ENCODE data around the gene XNDC1N. TPM values are rescaled to one million over a fixed set of nuclear protein-coding genes. Genes with fewer than 3 reads are reported as not detected.
"Not testable (repeated sequence)": the region's sequence is repeated elsewhere in the genome, so short reads cannot be mapped to it uniquely, and the experiment has no call there.

The XNDC1N gene
- total and polyA plus RNA-seq, 2 donors from 2014 or later: 4.6 to 14.3 TPM

- H3K27me3 ChIP-seq (ENCODE audit: control insufficient read depth, insufficient read depth, low read length): no peaks in the 10 kb centered on the region
- peaks cover 0 to 2% (median 0%) of the 10 kb centered on the region in 3 donors for H3K36me3 ChIP-seq (ENCODE audit: control insufficient read depth in 2 of 3, insufficient read depth in 3 of 3, low read length in 3 of 3)
- no peak for TF ChIP-seq CTCF (IDR thresholded peaks at IDR 0.05; ENCODE audit: borderline replicate concordance, extremely low read depth, insufficient read depth)
- intact Hi-C loops (cut with DNase I): no loop called here
- no peak for FAIRE-seq
- no peak for DNase-seq
- H3K27ac ChIP-seq (ENCODE audit: low read depth in 2 of 2, low read length in 2 of 2): no peak overlapping the region
- H3K9ac ChIP-seq (ENCODE audit: low read length in 3 of 3): no peak overlapping the region
- H3K9me3 ChIP-seq (ENCODE audit: control insufficient read depth in 2 of 3, insufficient read depth in 1 of 3, low read length in 3 of 3): no peaks in the 10 kb centered on the region
- H3K4me3 ChIP-seq (ENCODE audit: low read length in 3 of 3): no peak overlapping the region
- no peaks in the 10 kb centered on the region for H3K4me1 ChIP-seq (ENCODE audit: control insufficient read depth in 2 of 3, insufficient read depth in 2 of 3, low read depth in 1 of 3, low read length in 3 of 3)
Measured at GRCh38 chr11:71908218-71908617, 20.2 kb downstream of the XNDC1N start.

- FAIRE-seq; intact Hi-C loops (cut with DNase I); H3K4me1 ChIP-seq (ENCODE audit: control insufficient read depth in 2 of 3, insufficient read depth in 2 of 3, low read depth in 1 of 3, low read length in 3 of 3); DNase-seq; H3K36me3 ChIP-seq (ENCODE audit: control insufficient read depth in 2 of 3, insufficient read depth in 3 of 3, low read length in 3 of 3); H3K9me3 ChIP-seq (ENCODE audit: control insufficient read depth in 2 of 3, insufficient read depth in 1 of 3, low read length in 3 of 3); H3K27me3 ChIP-seq (ENCODE audit: control insufficient read depth, insufficient read depth, low read length); H3K27ac ChIP-seq (ENCODE audit: low read depth in 2 of 2, low read length in 2 of 2); H3K4me3 ChIP-seq (ENCODE audit: low read length in 3 of 3); H3K9ac ChIP-seq (ENCODE audit: low read length in 3 of 3): not testable (repeated sequence)
Measured at GRCh38 chr11:71901137-71901536, 27.3 kb downstream of the XNDC1N start.

GRCh38 chr11:71895961-71896360 is 32.4 kb downstream of the XNDC1N start:
- no peak for TF ChIP-seq CTCF (IDR thresholded peaks at IDR 0.05; ENCODE audit: borderline replicate concordance, extremely low read depth, insufficient read depth)
- Histone ChIP-seq H3K36me3 (ENCODE audit: control insufficient read depth in 2 of 3, insufficient read depth in 3 of 3, low read length in 3 of 3) (no peaks in the 10 kb centered on the region), H3K9me3 (ENCODE audit: control insufficient read depth in 2 of 3, insufficient read depth in 1 of 3, low read length in 3 of 3) (no peaks in the 10 kb centered on the region), H3K27me3 (ENCODE audit: control insufficient read depth, insufficient read depth, low read length) (no peaks in the 10 kb centered on the region), H3K9ac (ENCODE audit: low read length in 3 of 3) (no peak overlapping the region), H3K4me3 (ENCODE audit: low read length in 3 of 3) (no peak overlapping the region), H3K4me1 (ENCODE audit: control insufficient read depth in 2 of 3, insufficient read depth in 2 of 3, low read depth in 1 of 3, low read length in 3 of 3) (no peaks in the 10 kb centered on the region), H3K27ac (ENCODE audit: low read depth in 2 of 2, low read length in 2 of 2) (no peak overlapping the region)
- intact Hi-C loops (cut with DNase I): no loop called here
- FAIRE-seq (no peak), DNase-seq (no peak)

- H3K9me3 ChIP-seq (ENCODE audit: control insufficient read depth in 2 of 3, insufficient read depth in 1 of 3, low read length in 3 of 3); H3K4me1 ChIP-seq (ENCODE audit: control insufficient read depth in 2 of 3, insufficient read depth in 2 of 3, low read depth in 1 of 3, low read length in 3 of 3); H3K36me3 ChIP-seq (ENCODE audit: control insufficient read depth in 2 of 3, insufficient read depth in 3 of 3, low read length in 3 of 3); H3K27me3 ChIP-seq (ENCODE audit: control insufficient read depth, insufficient read depth, low read length); intact Hi-C loops (cut with DNase I); H3K27ac ChIP-seq (ENCODE audit: low read depth in 2 of 2, low read length in 2 of 2); FAIRE-seq; H3K4me3 ChIP-seq (ENCODE audit: low read length in 3 of 3); H3K9ac ChIP-seq (ENCODE audit: low read length in 3 of 3): not testable (repeated sequence)
- DNase-seq: peak in 2 of 5 donors; percentile 10 to 21
Measured at GRCh38 chr11:71889181-71889872, 39.1 kb downstream of the XNDC1N start.

- H3K4me3 ChIP-seq (ENCODE audit: low read length in 3 of 3); H3K9ac ChIP-seq (ENCODE audit: low read length in 3 of 3); H3K4me1 ChIP-seq (ENCODE audit: control insufficient read depth in 2 of 3, insufficient read depth in 2 of 3, low read depth in 1 of 3, low read length in 3 of 3); intact Hi-C loops (cut with DNase I); FAIRE-seq; H3K27ac ChIP-seq (ENCODE audit: low read depth in 2 of 2, low read length in 2 of 2); H3K9me3 ChIP-seq (ENCODE audit: control insufficient read depth in 2 of 3, insufficient read depth in 1 of 3, low read length in 3 of 3); H3K27me3 ChIP-seq (ENCODE audit: control insufficient read depth, insufficient read depth, low read length); H3K36me3 ChIP-seq (ENCODE audit: control insufficient read depth in 2 of 3, insufficient read depth in 3 of 3, low read length in 3 of 3): not testable (repeated sequence)
- DNase-seq: peak in 4 of 5 donors; percentile 28 to 53 (median 43)
Measured at GRCh38 chr11:71888335-71889010, 39.9 kb downstream of the XNDC1N start.

- H3K27ac ChIP-seq (ENCODE audit: low read depth in 2 of 2, low read length in 2 of 2); H3K9me3 ChIP-seq (ENCODE audit: control insufficient read depth in 2 of 3, insufficient read depth in 1 of 3, low read length in 3 of 3); H3K9ac ChIP-seq (ENCODE audit: low read length in 3 of 3); H3K4me3 ChIP-seq (ENCODE audit: low read length in 3 of 3); intact Hi-C loops (cut with DNase I); H3K4me1 ChIP-seq (ENCODE audit: control insufficient read depth in 2 of 3, insufficient read depth in 2 of 3, low read depth in 1 of 3, low read length in 3 of 3); DNase-seq; H3K36me3 ChIP-seq (ENCODE audit: control insufficient read depth in 2 of 3, insufficient read depth in 3 of 3, low read length in 3 of 3); H3K27me3 ChIP-seq (ENCODE audit: control insufficient read depth, insufficient read depth, low read length); FAIRE-seq: not testable (repeated sequence)
Measured at GRCh38 chr11:71885806-71886205, 42.6 kb downstream of the XNDC1N start.
